ENCODE data around the gene RIF1.

RIF1 gene

DNA sequence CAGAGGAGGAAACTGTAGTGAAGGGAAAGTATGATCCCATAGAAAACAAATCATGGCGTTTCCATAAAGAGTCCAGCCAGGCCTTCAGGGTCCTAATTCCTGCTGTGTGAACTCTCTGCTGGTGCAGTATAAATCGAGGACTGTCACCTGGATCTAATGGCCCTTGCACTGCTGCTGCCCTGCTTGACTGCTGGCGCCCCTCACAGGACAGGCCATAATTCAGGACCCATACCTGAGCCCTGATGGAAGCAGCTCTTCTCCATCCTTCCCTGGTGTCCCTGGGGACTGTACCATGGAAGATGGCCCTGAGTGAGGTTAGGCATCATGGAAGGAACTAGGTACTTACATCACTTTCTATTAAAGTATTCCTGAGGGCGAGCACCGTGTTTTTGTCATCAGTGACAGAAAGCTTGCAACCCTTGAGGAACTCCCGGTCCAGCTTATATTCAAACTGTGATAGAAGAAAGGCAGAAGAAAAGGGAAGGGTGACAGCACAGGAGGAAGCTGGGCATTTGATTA is 116.9 kb downstream of the RIF1 start:
- Histone ChIP-seq H3K27me3 (ENCODE audit: low read length) (no peaks in the 10 kb centered on the region), H4K20me1 (ENCODE audit: low read depth, low read length) (no peaks in the 10 kb centered on the region), H3K9ac (ENCODE audit: low read length) (no peak overlapping the region), H3K79me2 (ENCODE audit: insufficient read depth, low read length) (no peaks in the 10 kb centered on the region), H3K4me3 (ENCODE audit: insufficient read depth, low read length, poor library complexity, severe bottlenecking) (no peak overlapping the region), H3K9me3 (ENCODE audit: insufficient read depth, low read length) (no peaks in the 10 kb centered on the region), H3K9me2 (replicated peaks; ENCODE audit: insufficient read depth, low read length) (no peaks in the 10 kb centered on the region), H3K4me2 (ENCODE audit: low read depth, low read length, poor library complexity, severe bottlenecking) (no peak overlapping the region), H3K36me3 (ENCODE audit: low read length) (no peaks in the 10 kb centered on the region), H3F3A (ENCODE audit: insufficient read depth) (no peaks in the 10 kb centered on the region), H3K27ac (ENCODE audit: low read depth, low read length) (no peak overlapping the region), H2AFZ (ENCODE audit: low read depth, low read length, severe bottlenecking) (no peak overlapping the region)
- TF ChIP-seq EZH2phosphoT487 (conservative IDR thresholded peaks at IDR 0.05; ENCODE audit: low read length), result no peak
- TF ChIP-seq, protein P1, sequence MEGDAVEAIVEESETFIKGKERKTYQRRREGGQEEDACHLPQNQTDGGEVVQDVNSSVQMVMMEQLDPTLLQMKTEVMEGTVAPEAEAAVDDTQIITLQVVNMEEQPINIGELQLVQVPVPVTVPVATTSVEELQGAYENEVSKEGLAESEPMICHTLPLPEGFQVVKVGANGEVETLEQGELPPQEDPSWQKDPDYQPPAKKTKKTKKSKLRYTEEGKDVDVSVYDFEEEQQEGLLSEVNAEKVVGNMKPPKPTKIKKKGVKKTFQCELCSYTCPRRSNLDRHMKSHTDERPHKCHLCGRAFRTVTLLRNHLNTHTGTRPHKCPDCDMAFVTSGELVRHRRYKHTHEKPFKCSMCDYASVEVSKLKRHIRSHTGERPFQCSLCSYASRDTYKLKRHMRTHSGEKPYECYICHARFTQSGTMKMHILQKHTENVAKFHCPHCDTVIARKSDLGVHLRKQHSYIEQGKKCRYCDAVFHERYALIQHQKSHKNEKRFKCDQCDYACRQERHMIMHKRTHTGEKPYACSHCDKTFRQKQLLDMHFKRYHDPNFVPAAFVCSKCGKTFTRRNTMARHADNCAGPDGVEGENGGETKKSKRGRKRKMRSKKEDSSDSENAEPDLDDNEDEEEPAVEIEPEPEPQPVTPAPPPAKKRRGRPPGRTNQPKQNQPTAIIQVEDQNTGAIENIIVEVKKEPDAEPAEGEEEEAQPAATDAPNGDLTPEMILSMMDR (IDR thresholded peaks at IDR 0.05; ENCODE audit: insufficient read depth, low read length, poor library complexity, severe bottlenecking), result no peak
